Coronary artery (tissue), 2 donors: ENCODE data around the gene RNF212.

ENCODE experiments used
- DNase-seq: peaks from one replicate; pipeline ENCODE4 v3.0.0-alpha.2; 2017; ENCODE audit warnings: low spot score
- H3K27ac ChIP-seq, 2 donors: fragments of 200-600 bp; sonication (generic); one replicate each; pipeline ENCODE4 v1.5.1; 2016 to 2019
- H3K4me3 ChIP-seq: fragments of 200-600 bp; sonication (generic); 2 replicates; pipeline ENCODE4 v1.5.1; 2016; ENCODE audit warnings: mild to moderate bottlenecking, moderate library complexity
- CTCF ChIP-seq: fragments of 200-600 bp; sonication (generic); IDR thresholded peaks from one replicate; pipeline ENCODE4 v1.5.1; 2019; ENCODE audit warnings: antibody characterized with exemption

The RNF212 gene

GRCh38 chr4:1113311-1114009 is at the start of gene RNF212:
Gene RNF212 (minus strand): TSS chr4:1113564. CDS start chr4:1113464, 100 bp downstream.
- no peak within 1 kb of the TSS for H3K27ac ChIP-seq
- no peak for TF ChIP-seq CTCF
- no peak for DNase-seq
- H3K4me3 ChIP-seq: peak within 1 kb of the TSS; percentile 65

- DNase-seq: no peak
- no peak overlapping the region for H3K4me3 ChIP-seq
- H3K27ac ChIP-seq: no peak overlapping the region
- no peak for TF ChIP-seq CTCF
Observed at GRCh38 chr4:1160351-1160750, 47.0 kb upstream of the RNF212 start.

GRCh38 chr4:1156069-1156468 is 42.7 kb upstream of the RNF212 start:
- Histone ChIP-seq H3K27ac (no peak overlapping the region), H3K4me3 (no peak overlapping the region)
- TF ChIP-seq CTCF: no peak
- DNase-seq: no peak

GRCh38 chr4:1155314-1155713 is 42.0 kb upstream of the RNF212 start:
- DNase-seq: no peak
- H3K27ac ChIP-seq: peak overlapping the region; percentile 22 to 82
- H3K4me3 ChIP-seq: peak overlapping the region; percentile 44
- TF ChIP-seq CTCF: no peak

- Histone ChIP-seq H3K4me3 (peak overlapping the region; percentile 44), H3K27ac (peak overlapping the region; percentile 48 to 82)
- no peak for TF ChIP-seq CTCF
- DNase-seq: peak; percentile 85
Observed at GRCh38 chr4:1154523-1155182, 41.3 kb upstream of the RNF212 start.

- Histone ChIP-seq H3K4me3 (peak overlapping the region; percentile 44), H3K27ac (peak overlapping the region; percentile 48 to 82)
- DNase-seq: no peak
- no peak for TF ChIP-seq CTCF
Observed at GRCh38 chr4:1154126-1154522, 40.8 kb upstream of the RNF212 start.
